Left lung (tissue), 10 donors: ENCODE data around the gene FBXL4. TPM values are rescaled to one million over a fixed set of nuclear protein-coding genes. Genes with fewer than 3 reads are reported as not detected.

Experiments used
- ATAC-seq: fragments of 200-7000 bp; cut with Tn5 transposase; one replicate; pipeline ENCODE4 v1.9.1; 2020; ENCODE audit warnings: moderate library complexity
- DNase-seq, 4 donors: peaks; one replicate each; pipeline ENCODE4 v3.0.0-alpha.2; 2013 to 2020
- H3K27ac ChIP-seq, 2 donors: fragments of 200-600 bp; sonication (generic) in 1 of 2; one replicate each; pipeline versions ENCODE4 v1.5.0 to v1.8.0; 2020 to 2021
- H3K27me3 ChIP-seq, 2 donors: fragments of 200-600 bp; sonication (generic) in 1 of 2; one replicate each; pipeline versions ENCODE4 v1.5.0 to v1.8.0; 2020 to 2021
- H3K36me3 ChIP-seq, 2 donors: fragments of 200-600 bp; sonication (generic) in 1 of 2; one replicate each; pipeline versions ENCODE4 v1.5.0 to v1.8.0; 2020 to 2021
- H3K4me1 ChIP-seq, 2 donors: fragments of 200-600 bp; one replicate each; pipeline ENCODE4 v1.8.0; 2021
- H3K4me3 ChIP-seq, 2 donors: fragments of 200-600 bp; sonication (generic) in 1 of 2; one replicate each; pipeline versions ENCODE4 v1.5.0 to v1.8.0; 2020 to 2021; ENCODE audit warnings: mild to moderate bottlenecking in 1 of 2
- H3K9me3 ChIP-seq, 2 donors: fragments of 200-600 bp; sonication (generic) in 1 of 2; one replicate each; pipeline versions ENCODE4 v1.5.0 to v1.8.0; 2020 to 2021
- intact Hi-C, 2 donors: fragments of 100-400 bp; cut with DNase I; formaldehyde crosslinking; loops; one replicate each; pipeline versions ENCODE4 v1.11.2 to v1.14.2; 2022
- polyA plus RNA-seq, 6 donors: library from polyadenylated mRNA; unstranded; fragments of 120-200 nt; gene quantifications; one replicate each; pipeline ENCODE4 v1.2.1, GENCODE V29; 2013; ENCODE audit not compliant: insufficient read length in 6 of 6
- total RNA-seq, 2 donors: library from RNA; stranded (reverse); fragmentation: NEBNext Ultra II Directional; extraction: Animal tissue kit (Norgen Biotek cat#: 25700); gene quantifications; one replicate each; pipeline ENCODE4 v1.2.1, GENCODE V29; 2021
- TF ChIP-seq, protein P1 (sequence below), 2 donors: fragments of 200-600 bp; sonication (generic) in 1 of 2; IDR thresholded peaks; one replicate each; pipeline versions ENCODE4 v1.5.0 to v1.8.0; 2021; ENCODE audit warnings: antibody characterized with exemption in 2 of 2
- donor health status: DM: no; HTN: yes; CAD: no.
- donor health status: DM: no; HTN: no; CAD: no.

FBXL4 gene
- total and polyA plus RNA-seq, 8 donors = 18.7 to 24.4 (median 21.0) TPM

DNA sequence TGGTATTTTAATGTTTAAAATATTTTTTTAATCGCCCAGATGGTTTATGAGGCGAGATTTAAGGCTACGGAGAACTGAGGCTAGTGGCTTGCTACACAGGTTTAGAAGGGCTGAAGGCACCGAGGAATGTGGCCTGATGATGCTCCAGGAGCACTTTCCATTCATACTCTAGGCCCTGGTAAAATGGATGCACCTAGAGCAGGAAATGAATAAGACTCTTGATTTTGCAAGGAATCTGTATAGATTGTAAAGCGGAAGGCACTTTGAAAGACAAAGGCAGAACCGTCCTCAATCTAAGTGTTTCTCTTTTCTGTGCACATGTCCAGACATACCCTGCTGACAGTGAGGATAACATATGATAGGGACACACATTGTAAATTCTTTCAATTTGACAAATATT, 83.2 kb downstream of the FBXL4 start:
- intact Hi-C loops = no loop called here
- Histone ChIP-seq H3K4me1 (no peaks in the 10 kb centered on the region), H3K36me3 (no peaks in the 10 kb centered on the region), H3K27ac (no peak overlapping the region), H3K4me3 (no peak overlapping the region), H3K9me3 (no peaks in the 10 kb centered on the region), H3K27me3 (no peaks in the 10 kb centered on the region)
- TF ChIP-seq, protein P1, sequence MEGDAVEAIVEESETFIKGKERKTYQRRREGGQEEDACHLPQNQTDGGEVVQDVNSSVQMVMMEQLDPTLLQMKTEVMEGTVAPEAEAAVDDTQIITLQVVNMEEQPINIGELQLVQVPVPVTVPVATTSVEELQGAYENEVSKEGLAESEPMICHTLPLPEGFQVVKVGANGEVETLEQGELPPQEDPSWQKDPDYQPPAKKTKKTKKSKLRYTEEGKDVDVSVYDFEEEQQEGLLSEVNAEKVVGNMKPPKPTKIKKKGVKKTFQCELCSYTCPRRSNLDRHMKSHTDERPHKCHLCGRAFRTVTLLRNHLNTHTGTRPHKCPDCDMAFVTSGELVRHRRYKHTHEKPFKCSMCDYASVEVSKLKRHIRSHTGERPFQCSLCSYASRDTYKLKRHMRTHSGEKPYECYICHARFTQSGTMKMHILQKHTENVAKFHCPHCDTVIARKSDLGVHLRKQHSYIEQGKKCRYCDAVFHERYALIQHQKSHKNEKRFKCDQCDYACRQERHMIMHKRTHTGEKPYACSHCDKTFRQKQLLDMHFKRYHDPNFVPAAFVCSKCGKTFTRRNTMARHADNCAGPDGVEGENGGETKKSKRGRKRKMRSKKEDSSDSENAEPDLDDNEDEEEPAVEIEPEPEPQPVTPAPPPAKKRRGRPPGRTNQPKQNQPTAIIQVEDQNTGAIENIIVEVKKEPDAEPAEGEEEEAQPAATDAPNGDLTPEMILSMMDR (IDR thresholded peaks at IDR 0.05) = no peak
- DNase-seq (no peak), ATAC-seq (no peak)

DNA sequence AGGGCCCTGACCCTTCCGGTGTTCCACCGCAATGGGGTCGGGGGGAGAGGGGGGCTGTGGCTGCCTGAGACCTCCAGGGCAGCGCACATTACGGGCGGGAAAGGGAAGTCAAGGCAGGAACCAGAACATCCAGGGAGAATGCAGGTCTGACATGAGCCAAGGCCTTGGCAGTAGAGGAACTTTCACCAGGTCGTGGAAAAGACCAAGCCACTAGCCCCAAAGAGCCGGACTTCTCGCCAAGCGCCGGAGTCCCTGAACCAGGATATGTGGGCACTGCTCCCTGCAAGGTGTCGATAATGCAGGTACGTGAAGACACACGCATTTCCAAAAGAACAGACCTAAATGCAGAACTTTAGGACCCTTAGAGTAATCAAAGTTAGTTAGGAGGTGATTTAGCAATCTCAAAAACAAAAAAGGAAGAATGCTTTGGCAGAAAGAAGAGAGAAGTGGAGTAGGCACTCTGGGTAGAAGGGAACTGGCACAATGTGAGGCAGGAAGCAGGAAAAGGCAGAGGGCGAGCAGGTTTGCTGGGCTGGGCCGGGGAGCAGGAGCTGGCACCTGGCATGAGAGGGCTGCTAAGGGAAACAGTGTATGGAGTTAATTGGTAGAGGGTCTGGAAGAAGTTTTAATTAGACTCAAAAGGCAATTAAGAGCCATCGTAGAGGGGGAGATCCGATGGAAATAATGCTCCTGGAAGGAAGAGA, 99.1 kb downstream of the FBXL4 start:
- H3K36me3 ChIP-seq = no peaks in the 10 kb centered on the region
- ATAC-seq (no peak), DNase-seq (no peak)
- H3K9me3 ChIP-seq = no peaks in the 10 kb centered on the region
- no peak overlapping the region for H3K27ac ChIP-seq
- TF ChIP-seq, protein P1 (IDR thresholded peaks at IDR 0.05) = no peak
- peaks cover 55 to 77% of the 10 kb centered on the region in 2 donors for H3K27me3 ChIP-seq
- intact Hi-C loops = no loop called here
- no peak overlapping the region for H3K4me3 ChIP-seq
- peaks cover 14 to 32% of the 10 kb centered on the region in 2 donors for H3K4me1 ChIP-seq

DNA sequence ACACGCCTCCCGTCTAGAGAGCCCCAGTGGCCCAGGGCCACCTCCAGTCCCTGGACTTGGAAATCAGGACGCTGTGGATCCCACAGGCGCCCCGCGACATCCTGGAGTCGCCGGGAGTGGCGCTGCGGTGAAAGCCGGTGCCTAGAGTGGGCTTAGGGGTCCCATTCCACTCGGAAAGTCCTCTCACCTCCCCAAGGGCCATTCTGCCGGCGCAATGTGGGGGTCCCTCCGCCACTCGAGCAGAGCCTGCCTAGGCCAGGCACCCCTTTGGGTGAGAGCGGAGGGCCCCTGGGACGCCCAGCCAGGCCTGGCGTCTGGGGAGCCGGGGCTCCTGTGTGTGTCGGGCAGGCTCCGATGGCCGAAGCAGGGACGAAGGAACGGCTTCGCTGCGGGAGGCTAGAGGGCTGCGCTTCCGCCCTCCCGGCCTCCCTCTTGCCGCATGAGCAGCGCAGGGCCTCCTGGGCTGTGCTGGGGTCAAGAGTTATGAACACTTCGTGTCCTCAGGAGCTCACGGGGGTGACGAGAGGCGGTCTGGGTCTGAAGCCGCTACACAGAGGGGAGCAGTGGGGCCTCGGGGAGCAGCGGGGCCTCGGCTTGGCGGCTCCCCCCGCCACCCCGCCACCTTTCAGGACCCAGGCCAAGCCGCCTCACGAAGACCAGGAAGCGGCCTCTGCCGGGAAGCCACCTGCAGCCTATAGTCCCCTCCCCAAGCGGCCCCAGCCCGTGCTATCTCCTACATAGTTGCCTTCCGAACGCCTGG, 99.8 kb downstream of the FBXL4 start:
- H3K27me3 ChIP-seq = peaks cover 62 to 85% of the 10 kb centered on the region in 2 donors

DNA sequence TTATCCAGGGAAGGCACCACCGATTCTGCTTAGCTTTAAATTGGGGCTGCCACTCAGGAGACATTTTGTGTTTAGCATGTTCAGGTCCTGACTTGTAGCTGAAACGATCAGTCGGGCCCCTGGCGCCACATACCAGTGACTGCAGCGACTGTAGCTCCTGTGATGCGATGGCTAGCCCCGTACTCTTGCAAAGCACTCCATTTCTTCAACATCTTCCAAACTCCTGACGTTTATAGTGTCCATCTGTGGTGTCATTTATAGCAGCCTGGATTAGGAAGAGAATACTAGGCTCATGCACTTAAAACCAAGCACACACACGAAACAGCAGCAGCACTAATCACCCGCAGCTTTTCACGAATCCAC, 100.3 kb downstream of the FBXL4 start:
- no peaks in the 10 kb centered on the region for H3K9me3 ChIP-seq
- peaks cover 14 to 36% of the 10 kb centered on the region in 2 donors for H3K4me1 ChIP-seq
- intact Hi-C loops = no loop called here
- DNase-seq (no peak), ATAC-seq (no peak)
- TF ChIP-seq, protein P1 (IDR thresholded peaks at IDR 0.05) = no peak
- no peak overlapping the region for H3K27ac ChIP-seq
- no peaks in the 10 kb centered on the region for H3K36me3 ChIP-seq
- peaks cover 68 to 90% of the 10 kb centered on the region in 2 donors for H3K27me3 ChIP-seq
- H3K4me3 ChIP-seq = no peak overlapping the region

More for the DNA sequence above, 99.8 kb downstream of the FBXL4 start:
- Histone ChIP-seq H3K4me1 (peaks cover 14 to 36% of the 10 kb centered on the region in 2 donors), H3K9me3 (no peaks in the 10 kb centered on the region), H3K36me3 (no peaks in the 10 kb centered on the region), H3K4me3 (no peak overlapping the region), H3K27ac (no peak overlapping the region)
- TF ChIP-seq, protein P1 (IDR thresholded peaks at IDR 0.05) = no peak
- intact Hi-C loops = no loop called here
- ATAC-seq = peak; percentile 60
- peak in 1 of 4 donors; percentile 80 for DNase-seq

DNA sequence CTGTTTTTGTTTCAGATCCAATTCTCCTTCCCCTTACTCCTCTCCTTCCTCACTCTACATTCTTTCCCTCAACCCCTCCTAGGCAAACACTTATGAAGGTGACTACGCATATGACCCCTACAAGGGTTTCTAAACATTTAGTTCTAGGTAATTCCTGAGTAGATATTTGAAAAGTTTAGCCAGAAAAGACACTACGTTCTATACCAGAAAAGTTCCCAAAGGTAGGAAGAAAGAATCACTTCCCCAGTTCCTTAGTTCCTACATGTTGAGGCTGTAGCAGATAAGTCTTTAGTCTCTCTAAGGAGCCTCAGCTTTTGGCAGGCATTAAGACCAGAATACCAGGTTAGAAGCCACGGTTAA, 101.7 kb downstream of the FBXL4 start:
- H3K27ac ChIP-seq = no peak overlapping the region
- peaks cover 82 to 98% of the 10 kb centered on the region in 2 donors for H3K27me3 ChIP-seq

More for the DNA sequence above, 101.7 kb downstream of the FBXL4 start:
- no peak for ATAC-seq
- no peak overlapping the region for H3K4me3 ChIP-seq
- H3K9me3 ChIP-seq = no peaks in the 10 kb centered on the region
- intact Hi-C loops = no loop called here
- H3K4me1 ChIP-seq = peaks cover 14 to 36% of the 10 kb centered on the region in 2 donors
- DNase-seq = no peak
- TF ChIP-seq, protein P1 (IDR thresholded peaks at IDR 0.05) = no peak
- H3K36me3 ChIP-seq = no peaks in the 10 kb centered on the region
